ENCODE results near the gene DCAF4. TPM values are rescaled to one million over a fixed set of nuclear protein-coding genes. Genes with fewer than 3 reads are reported as not detected.

Gene DCAF4
- total RNA-seq, 3 donors from 2014 or later (not counting 1 experiment from before 2014, with no cell fraction given): 4.6 to 18.6 (median 16.5) TPM

- intact Hi-C loops (cut with micrococcal nuclease): loop anchor here (5.0 kb wide), 1 partner anchor 886 kb away; no protein-coding TSS in a partner anchor
- Histone ChIP-seq H3K27ac (ENCODE audit: low read length) (no peak overlapping the region), H3K4me1 (ENCODE audit: control insufficient read depth, insufficient read depth, low read length) (no peaks in the 10 kb centered on the region), H3K9me3 (ENCODE audit: control insufficient read depth, insufficient read depth, low read length) (no peaks in the 10 kb centered on the region), H3K27me3 (ENCODE audit: control insufficient read depth, insufficient read depth, low read length) (peaks cover 2% of the 10 kb centered on the region), H3K4me3 (ENCODE audit: low read length) (no peak overlapping the region), H3K36me3 (ENCODE audit: control insufficient read depth, insufficient read depth, low read length) (no peaks in the 10 kb centered on the region)
- Mint-ChIP-seq H3K36me3 (no peaks in the 10 kb centered on the region), H3K27me3 (ENCODE audit: low read depth in 2 of 2) (peaks cover 22 to 25% of the 10 kb centered on the region in 2 donors), H3K4me1 (no peaks in the 10 kb centered on the region), H3K4me3 (no peak overlapping the region), H3K9me3 (no peaks in the 10 kb centered on the region), H3K27ac (no peak overlapping the region)
- 94% methylated on average over 2 of the region's 5 CpGs for WGBS (ENCODE audit: insufficient coverage)
- ATAC-seq (peak in 1 of 3 donors; percentile 31), DNase-seq (no peak)
- no peak for TF ChIP-seq CTCF (IDR thresholded peaks at IDR 0.05)
Measured at GRCh38 chr14:72907886-72908285, 18.4 kb upstream of the DCAF4 start.

GRCh38 chr14:72909163-72909562 lies 17.1 kb upstream of the DCAF4 start:
- no peak for TF ChIP-seq CTCF (IDR thresholded peaks at IDR 0.05)
- H3K36me3 Mint-ChIP-seq: no peaks in the 10 kb centered on the region
- ATAC-seq: no peak
- Histone ChIP-seq H3K27me3 (ENCODE audit: control insufficient read depth, insufficient read depth, low read length) (no peaks in the 10 kb centered on the region), H3K9me3 (ENCODE audit: control insufficient read depth, insufficient read depth, low read length) (no peaks in the 10 kb centered on the region), H3K36me3 (ENCODE audit: control insufficient read depth, insufficient read depth, low read length) (no peaks in the 10 kb centered on the region), H3K4me3 (ENCODE audit: low read length) (no peak overlapping the region), H3K27ac (ENCODE audit: low read length) (no peak overlapping the region), H3K4me1 (ENCODE audit: control insufficient read depth, insufficient read depth, low read length) (no peaks in the 10 kb centered on the region)
- no peak overlapping the region for H3K27ac Mint-ChIP-seq
- H3K4me3 Mint-ChIP-seq: no peak overlapping the region
- 68% methylated on average over 5 of the region's 5 CpGs for WGBS (ENCODE audit: insufficient coverage)
- H3K4me1 Mint-ChIP-seq: no peaks in the 10 kb centered on the region
- intact Hi-C loops (cut with micrococcal nuclease): loop anchor here (5.0 kb wide), 1 partner anchor 887 kb away; no protein-coding TSS in a partner anchor
- no peak for DNase-seq
- peaks cover 29 to 33% of the 10 kb centered on the region in 2 donors for H3K27me3 Mint-ChIP-seq (ENCODE audit: low read depth in 2 of 2)
- no peaks in the 10 kb centered on the region for H3K9me3 Mint-ChIP-seq

- TF ChIP-seq CTCF (IDR thresholded peaks at IDR 0.05): no peak
- Mint-ChIP-seq H3K27me3 (ENCODE audit: low read depth in 2 of 2) (peaks cover 25 to 35% of the 10 kb centered on the region in 2 donors), H3K4me3 (no peak overlapping the region), H3K9me3 (no peaks in the 10 kb centered on the region), H3K27ac (no peak overlapping the region), H3K36me3 (no peaks in the 10 kb centered on the region), H3K4me1 (no peaks in the 10 kb centered on the region)
- ATAC-seq: no peak
- Histone ChIP-seq H3K4me3 (ENCODE audit: low read length) (no peak overlapping the region), H3K4me1 (ENCODE audit: control insufficient read depth, insufficient read depth, low read length) (no peaks in the 10 kb centered on the region), H3K27ac (ENCODE audit: low read length) (no peak overlapping the region), H3K9me3 (ENCODE audit: control insufficient read depth, insufficient read depth, low read length) (no peaks in the 10 kb centered on the region), H3K27me3 (ENCODE audit: control insufficient read depth, insufficient read depth, low read length) (no peaks in the 10 kb centered on the region), H3K36me3 (ENCODE audit: control insufficient read depth, insufficient read depth, low read length) (no peaks in the 10 kb centered on the region)
- WGBS (ENCODE audit: insufficient coverage): 21% methylated on average over 2 of the region's 2 CpGs
- no peak for DNase-seq
- intact Hi-C loops (cut with micrococcal nuclease): no loop called here
Measured at GRCh38 chr14:72913809-72914208, 12.5 kb upstream of the DCAF4 start.

- H3K27ac ChIP-seq (ENCODE audit: low read length): no peak overlapping the region
- H3K27ac Mint-ChIP-seq: no peak overlapping the region
- no peaks in the 10 kb centered on the region for H3K4me1 Mint-ChIP-seq
- peaks cover 8% of the 10 kb centered on the region for H3K27me3 ChIP-seq (ENCODE audit: control insufficient read depth, insufficient read depth, low read length)
- H3K36me3 ChIP-seq (ENCODE audit: control insufficient read depth, insufficient read depth, low read length): no peaks in the 10 kb centered on the region
- H3K4me3 Mint-ChIP-seq: no peak overlapping the region
- H3K4me3 ChIP-seq (ENCODE audit: low read length): no peak overlapping the region
- DNase-seq (no peak), ATAC-seq (no peak)
- no peaks in the 10 kb centered on the region for H3K4me1 ChIP-seq (ENCODE audit: control insufficient read depth, insufficient read depth, low read length)
- intact Hi-C loops (cut with micrococcal nuclease): no loop called here
- H3K27me3 Mint-ChIP-seq (ENCODE audit: low read depth in 2 of 2): peaks cover 37 to 41% of the 10 kb centered on the region in 2 donors
- no peaks in the 10 kb centered on the region for H3K36me3 Mint-ChIP-seq
- no peaks in the 10 kb centered on the region for H3K9me3 Mint-ChIP-seq
- H3K9me3 ChIP-seq (ENCODE audit: control insufficient read depth, insufficient read depth, low read length): no peaks in the 10 kb centered on the region
- TF ChIP-seq CTCF (IDR thresholded peaks at IDR 0.05): no peak
- WGBS (ENCODE audit: insufficient coverage): 72% methylated on average over 6 of the region's 6 CpGs
Measured at GRCh38 chr14:72916174-72916573, 10.1 kb upstream of the DCAF4 start.
